WTC11 (cell line): ENCODE results near the gene FSD1. TPM values are rescaled to one million over a fixed set of nuclear protein-coding genes. Genes with fewer than 3 reads are reported as not detected.

Source experiments
- ATAC-seq: fragments of 200-7000 bp; cut with Tn5 transposase; 2 replicates; pipeline ENCODE4 v1.10.0; 2021; ENCODE audit warnings: mild to moderate bottlenecking, moderate library complexity
- CTCF ChIA-PET: fragments of 300-600 bp; sonication (Branson Sonifier 250); formaldehyde crosslinking; loops from one replicate; lab custom pipeline; 2021; ENCODE audit warnings: antibody characterized with exemption; lab: Charles Lee
- POLR2A ChIA-PET: fragments of 350-600 bp; sonication (Branson Sonifier 250); formaldehyde crosslinking; loops from one replicate; lab custom pipeline; 2021; ENCODE audit warnings: antibody characterized with exemption; lab: Charles Lee
- DNase-seq: peaks from one replicate; pipeline ENCODE4 v3.0.0; 2021; ENCODE audit warnings: low spot score
- H3K27ac Mint-ChIP-seq: 2 replicates; pipeline ENCODE4 v1.8.0; 2021; ENCODE audit warnings: mixed read lengths
- H3K27me3 Mint-ChIP-seq: 2 replicates; pipeline ENCODE4 v1.8.0; 2021; ENCODE audit warnings: low read depth, mild to moderate bottlenecking, moderate library complexity, mixed read lengths
- H3K36me3 Mint-ChIP-seq: 2 replicates; pipeline ENCODE4 v1.8.0; 2021; ENCODE audit warnings: mixed read lengths
- H3K4me1 Mint-ChIP-seq: 2 replicates; pipeline ENCODE4 v1.8.0; 2022; ENCODE audit warnings: mixed read lengths
- H3K4me3 Mint-ChIP-seq: 2 replicates; pipeline ENCODE4 v1.8.0; 2021; ENCODE audit warnings: mild to moderate bottlenecking, moderate library complexity, mixed read lengths
- H3K9me3 Mint-ChIP-seq: 2 replicates; pipeline ENCODE4 v1.8.0; 2021; ENCODE audit warnings: mixed read lengths
- ATF1 ChIP-seq: sonication (generic); formaldehyde crosslinking; IDR thresholded peaks from 2 replicates; pipeline ENCODE4 v1.8.1; 2023; ENCODE audit warnings: mild to moderate bottlenecking, moderate library complexity, missing genetic modification reagents
- CBFB ChIP-seq: sonication (generic); formaldehyde crosslinking; IDR thresholded peaks from 2 replicates; pipeline ENCODE4 v1.8.1; 2022; ENCODE audit warnings: mild to moderate bottlenecking, low read depth, missing genetic modification reagents
- CREM ChIP-seq: sonication (generic); formaldehyde crosslinking; IDR thresholded peaks from 2 replicates; pipeline ENCODE4 v1.8.1; 2022; ENCODE audit warnings: mild to moderate bottlenecking, missing genetic modification reagents, moderate library complexity
- CTCF ChIP-seq: fragments of 200-600 bp; IDR thresholded peaks from 2 replicates; pipeline ENCODE4 v1.8.0; 2022; ENCODE audit warnings: antibody characterized with exemption
- E2F5 ChIP-seq: sonication (generic); formaldehyde crosslinking; IDR thresholded peaks from 2 replicates; pipeline ENCODE4 v1.8.1; 2022; ENCODE audit warnings: mild to moderate bottlenecking, moderate library complexity, missing genetic modification reagents
- ELF4 ChIP-seq: sonication (generic); formaldehyde crosslinking; IDR thresholded peaks from 2 replicates; pipeline ENCODE4 v1.8.1; 2022; ENCODE audit warnings: low read depth, mild to moderate bottlenecking, moderate library complexity, missing genetic modification reagents
- GTF2I ChIP-seq: fragments of 250-450 bp; sonication (Bioruptor Pico); conservative IDR thresholded peaks from 2 replicates; pipeline ENCODE4 v1.4.0; 2021; ENCODE audit warnings: mild to moderate bottlenecking
- HMGA2 ChIP-seq: fragments of 250-450 bp; sonication (Bioruptor Pico); IDR thresholded peaks from 2 replicates; pipeline ENCODE4 v1.4.0; 2021; ENCODE audit warnings: mild to moderate bottlenecking, moderate library complexity
- HMGXB4 ChIP-seq: sonication (generic); formaldehyde crosslinking; IDR thresholded peaks from 2 replicates; pipeline ENCODE4 v1.8.1; 2023; ENCODE audit warnings: mild to moderate bottlenecking, moderate library complexity, missing genetic modification reagents
- IRF2 ChIP-seq: sonication (generic); formaldehyde crosslinking; IDR thresholded peaks from 2 replicates; pipeline ENCODE4 v1.8.0; 2022; ENCODE audit warnings: low read depth, missing genetic modification reagents, borderline replicate concordance
- MAX ChIP-seq: sonication (generic); formaldehyde crosslinking; IDR thresholded peaks from 2 replicates; pipeline ENCODE4 v1.8.0; 2022; ENCODE audit warnings: mild to moderate bottlenecking, missing genetic modification reagents
- MYBL2 ChIP-seq: sonication (generic); formaldehyde crosslinking; IDR thresholded peaks from 2 replicates; pipeline ENCODE4 v1.8.1; 2023; ENCODE audit warnings: mild to moderate bottlenecking, moderate library complexity, missing genetic modification reagents
- NR1H2 ChIP-seq: sonication (generic); formaldehyde crosslinking; IDR thresholded peaks from 2 replicates; pipeline ENCODE4 v1.9.0; 2021; ENCODE audit warnings: mild to moderate bottlenecking, moderate library complexity, missing genetic modification reagents
- RORB ChIP-seq: fragments of 250-450 bp; sonication (Bioruptor Pico); IDR thresholded peaks from 2 replicates; pipeline ENCODE4 v1.9.0; 2021; ENCODE audit warnings: mild to moderate bottlenecking
- SP1 ChIP-seq: sonication (generic); formaldehyde crosslinking; conservative IDR thresholded peaks from 2 replicates; pipeline ENCODE4 v1.8.1; 2022; ENCODE audit warnings: missing genetic modification reagents
- TEAD4 ChIP-seq: sonication (generic); formaldehyde crosslinking; IDR thresholded peaks from 2 replicates; pipeline ENCODE4 v1.8.0; 2022; ENCODE audit warnings: mild to moderate bottlenecking, missing genetic modification reagents
- ZMAT4 ChIP-seq: fragments of 250-450 bp; sonication (Bioruptor Pico); IDR thresholded peaks from 2 replicates; pipeline ENCODE4 v1.9.0; 2021; ENCODE audit warnings: mild to moderate bottlenecking
- ZNF121 ChIP-seq: sonication (generic); formaldehyde crosslinking; IDR thresholded peaks from 2 replicates; pipeline ENCODE4 v1.8.0; 2023; ENCODE audit warnings: missing genetic modification reagents
- ZNF138 ChIP-seq: sonication (generic); formaldehyde crosslinking; conservative IDR thresholded peaks from 2 replicates; pipeline ENCODE4 v1.8.1; 2022; ENCODE audit warnings: mild to moderate bottlenecking, moderate library complexity, missing genetic modification reagents
- ZNF232 ChIP-seq: sonication (generic); formaldehyde crosslinking; IDR thresholded peaks from 2 replicates; pipeline ENCODE4 v1.8.0; 2022; ENCODE audit warnings: mild to moderate bottlenecking, missing genetic modification reagents
- ZNF317 ChIP-seq: sonication (generic); formaldehyde crosslinking; IDR thresholded peaks from 2 replicates; pipeline ENCODE4 v1.8.1; 2023; ENCODE audit warnings: low read depth, mild to moderate bottlenecking, moderate library complexity, missing genetic modification reagents, borderline replicate concordance
- ZNF416 ChIP-seq: fragments of 250-450 bp; sonication (Bioruptor Pico); IDR thresholded peaks from 2 replicates; pipeline ENCODE4 v1.9.0; 2021; ENCODE audit warnings: mild to moderate bottlenecking, inconsistent platforms
- ZNF512 ChIP-seq: sonication (generic); formaldehyde crosslinking; IDR thresholded peaks from 2 replicates; pipeline ENCODE4 v1.8.1; 2022; ENCODE audit warnings: missing genetic modification reagents, borderline replicate concordance
- total RNA-seq: library from RNA; stranded (reverse); gene quantifications from 3 replicates; pipeline ENCODE4 v1.2.3, GENCODE V29; 2021

The FSD1 gene
- total RNA-seq, 1 experiment from 2014 or later = 61.3 TPM

- DNase-seq = no peak
- ATAC-seq = no peak
- Mint-ChIP-seq H3K4me3 (no peak overlapping the region), H3K27me3 (no peaks in the 10 kb centered on the region), H3K4me1 (no peaks in the 10 kb centered on the region; the same call in 1 of the 2 replicates), H3K36me3 (peaks cover 20% of the 10 kb centered on the region), H3K9me3 (no peaks in the 10 kb centered on the region), H3K27ac (peak overlapping the region; percentile 16; the same call in 1 of the 2 replicates)
- CTCF ChIA-PET = interaction anchor here (0.5 to 4.5 kb wide), 2 partner anchors 80 to 1604 kb away, joined by 4 to 111 read pairs; partner anchors contain the start of gene MPND
- POLR2A ChIA-PET = no interaction called here
- no peak for TF ChIP-seq ATF1
- no peak for TF ChIP-seq TEAD4 (CRISPR knock-in tag)
- no peak for TF ChIP-seq E2F5 (CRISPR knock-in tag)
- no peak for TF ChIP-seq CBFB (CRISPR knock-in tag)
- TF ChIP-seq SP1 (CRISPR knock-in tag) = no peak
- TF ChIP-seq RORB (CRISPR knock-in tag) = no peak
- TF ChIP-seq CREM = no peak
- TF ChIP-seq ZNF512 = no peak
- TF ChIP-seq ZNF138 (CRISPR knock-in tag) = no peak
- TF ChIP-seq ZNF317 (CRISPR knock-in tag) = no peak
- TF ChIP-seq MAX (CRISPR knock-in tag) = no peak
- no peak for TF ChIP-seq ELF4
- no peak for TF ChIP-seq NR1H2
- no peak for TF ChIP-seq MYBL2
- no peak for TF ChIP-seq ZNF416 (CRISPR knock-in tag)
Measured at GRCh38 chr19:4264812-4265211, 39.6 kb upstream of the FSD1 start.

- ChIA-PET POLR2A (interaction anchor here (0.7 to 1.7 kb wide), 5 partner anchors 47 to 96 kb away, joined by 3 to 16 read pairs (median 5); partner anchors contain the start of gene MPND), CTCF (interaction anchor here (0.6 to 4.5 kb wide), 70 partner anchors 10 to 413 kb away, joined by 3 to 187 read pairs (median 8); partner anchors contain the start of genes CHAF1A, EBI3, FSD1 and HDGFL2)
- H3K36me3 Mint-ChIP-seq = peaks cover 14% of the 10 kb centered on the region
- TF ChIP-seq IRF2 (no peak), ZMAT4 (CRISPR knock-in tag) (no peak), ZNF121 (CRISPR knock-in tag) (peak; percentile 59; the same call in 1 of the 2 replicates)
- no peak for ATAC-seq
- no peaks in the 10 kb centered on the region for H3K27me3 Mint-ChIP-seq
- H3K4me1 Mint-ChIP-seq = no peaks in the 10 kb centered on the region; the same call in 1 of the 2 replicates
- no peak overlapping the region for H3K4me3 Mint-ChIP-seq
- H3K9me3 Mint-ChIP-seq = no peaks in the 10 kb centered on the region
- DNase-seq = no peak
- H3K27ac Mint-ChIP-seq = no peak overlapping the region
Measured at GRCh38 chr19:4266253-4267000, 38.0 kb upstream of the FSD1 start.

- H3K27ac Mint-ChIP-seq = 0 out of 2 replicates have a peak overlapping the region, but pooled peaks have one; percentile 5
- no peaks in the 10 kb centered on the region; the same call in 1 of the 2 replicates for H3K4me1 Mint-ChIP-seq
- no peaks in the 10 kb centered on the region for H3K9me3 Mint-ChIP-seq
- H3K4me3 Mint-ChIP-seq = no peak overlapping the region
- 0 out of 2 replicates have a peak, but pooled peaks have one; percentile 41 for TF ChIP-seq GTF2I (CRISPR knock-in tag)
- no peak for TF ChIP-seq ZNF232 (CRISPR knock-in tag)
- TF ChIP-seq MAX (CRISPR knock-in tag) = 0 out of 2 replicates have a peak, but pooled peaks have one; percentile 39
- peak; percentile 86 for TF ChIP-seq CTCF
- peak; percentile 51; the same call in 1 of the 2 replicates for TF ChIP-seq HMGXB4 (CRISPR knock-in tag)
- TF ChIP-seq HMGA2 (CRISPR knock-in tag) = no peak
- POLR2A ChIA-PET = interaction anchor here (0.6 to 1.7 kb wide), 9 partner anchors 46 to 1008 kb away, joined by 3 to 16 read pairs (median 5); partner anchors contain the start of gene MPND
- ATAC-seq (peak; percentile 93), DNase-seq (peak; percentile 88)
- no peaks in the 10 kb centered on the region for H3K27me3 Mint-ChIP-seq
- peaks cover 17% of the 10 kb centered on the region for H3K36me3 Mint-ChIP-seq
- CTCF ChIA-PET = interaction anchor here (0.6 to 4.5 kb wide), 81 partner anchors 11 to 1152 kb away, joined by 3 to 187 read pairs (median 6); partner anchors contain the start of genes CHAF1A, EBI3, FSD1 and HDGFL2
Measured at GRCh38 chr19:4267101-4267900, 37.1 kb upstream of the FSD1 start.
